ENCODE results near the gene CNOT4.
A peak's percentile ranks its signal among the peaks of the same experiment; 100 is the strongest.
"Not testable (repeated sequence)": the region's sequence is repeated elsewhere in the genome, so short reads cannot be mapped to it uniquely, and the experiment has no call there.

CNOT4 gene

GRCh38 chr7:135449436-135449835 lies 60.5 kb downstream of the CNOT4 start:
- no peak for DNase-seq

GRCh38 chr7:135448753-135449152 lies 61.1 kb downstream of the CNOT4 start:
- DNase-seq = no peak

- DNase-seq = no peak
Measured at GRCh38 chr7:135447748-135448147, 62.2 kb downstream of the CNOT4 start.

- no peak for DNase-seq
Measured at GRCh38 chr7:135445690-135446089, 64.2 kb downstream of the CNOT4 start.

- DNase-seq = not testable (repeated sequence)
Measured at GRCh38 chr7:135445266-135445665, 64.6 kb downstream of the CNOT4 start.

GRCh38 chr7:135441791-135442190 lies 68.1 kb downstream of the CNOT4 start:
- DNase-seq = no peak

- DNase-seq = peak; percentile 58
Measured at GRCh38 chr7:135434047-135434446, 75.9 kb downstream of the CNOT4 start.

GRCh38 chr7:135430626-135431025 lies 79.3 kb downstream of the CNOT4 start:
- DNase-seq = no peak

- DNase-seq = no peak
Measured at GRCh38 chr7:135428879-135429278, 81.0 kb downstream of the CNOT4 start.

- DNase-seq = no peak
Measured at GRCh38 chr7:135428011-135428410, 81.9 kb downstream of the CNOT4 start.

- DNase-seq = no peak
Measured at GRCh38 chr7:135427166-135427565, 82.7 kb downstream of the CNOT4 start.

GRCh38 chr7:135425036-135425435 lies 84.9 kb downstream of the CNOT4 start:
- no peak for DNase-seq

- DNase-seq = no peak
Measured at GRCh38 chr7:135420786-135421185, 89.1 kb downstream of the CNOT4 start.

- DNase-seq = no peak
Measured at GRCh38 chr7:135416431-135416830, 93.5 kb downstream of the CNOT4 start.

GRCh38 chr7:135414850-135415439 lies 95.0 kb downstream of the CNOT4 start:
- peak; percentile 55 for DNase-seq

GRCh38 chr7:135414208-135414607 lies 95.7 kb downstream of the CNOT4 start:
- no peak for DNase-seq

GRCh38 chr7:135411098-135411497 lies 98.8 kb downstream of the CNOT4 start:
- no peak for DNase-seq

GRCh38 chr7:135410543-135410942 lies 99.4 kb downstream of the CNOT4 start:
- no peak for DNase-seq

- DNase-seq = no peak
Measured at GRCh38 chr7:135409845-135410542, 99.9 kb downstream of the CNOT4 start.

- DNase-seq = no peak
Measured at GRCh38 chr7:135407884-135408283, 102.0 kb downstream of the CNOT4 start.

GRCh38 chr7:135406918-135407317 lies 103.0 kb downstream of the CNOT4 start:
- DNase-seq = no peak

GRCh38 chr7:135405969-135406368 lies 103.9 kb downstream of the CNOT4 start:
- DNase-seq = no peak

GRCh38 chr7:135403302-135403701 lies 106.6 kb downstream of the CNOT4 start:
- DNase-seq = no peak

- no peak for DNase-seq
Measured at GRCh38 chr7:135397689-135398088, 112.2 kb downstream of the CNOT4 start.

GRCh38 chr7:135392701-135393100 lies 117.2 kb downstream of the CNOT4 start:
- DNase-seq = no peak
